ENCODE data around the gene DFFA.

Gene DFFA

GRCh38 chr1:10424651-10425050 lies 47.7 kb downstream of the DFFA start:
- peaks cover under 1% of the 10 kb centered on the region for H3K4me1 ChIP-seq (ENCODE audit: insufficient read depth, low read length, poor library complexity, severe bottlenecking)
- H3K36me3 ChIP-seq (ENCODE audit: insufficient read depth, low read length) = peaks cover 18% of the 10 kb centered on the region; the same call in 1 of the 2 replicates
- no peak for TF ChIP-seq EZH2phosphoT487 (IDR thresholded peaks at IDR 0.05; ENCODE audit: borderline replicate concordance)
- TF ChIP-seq, protein P1, sequence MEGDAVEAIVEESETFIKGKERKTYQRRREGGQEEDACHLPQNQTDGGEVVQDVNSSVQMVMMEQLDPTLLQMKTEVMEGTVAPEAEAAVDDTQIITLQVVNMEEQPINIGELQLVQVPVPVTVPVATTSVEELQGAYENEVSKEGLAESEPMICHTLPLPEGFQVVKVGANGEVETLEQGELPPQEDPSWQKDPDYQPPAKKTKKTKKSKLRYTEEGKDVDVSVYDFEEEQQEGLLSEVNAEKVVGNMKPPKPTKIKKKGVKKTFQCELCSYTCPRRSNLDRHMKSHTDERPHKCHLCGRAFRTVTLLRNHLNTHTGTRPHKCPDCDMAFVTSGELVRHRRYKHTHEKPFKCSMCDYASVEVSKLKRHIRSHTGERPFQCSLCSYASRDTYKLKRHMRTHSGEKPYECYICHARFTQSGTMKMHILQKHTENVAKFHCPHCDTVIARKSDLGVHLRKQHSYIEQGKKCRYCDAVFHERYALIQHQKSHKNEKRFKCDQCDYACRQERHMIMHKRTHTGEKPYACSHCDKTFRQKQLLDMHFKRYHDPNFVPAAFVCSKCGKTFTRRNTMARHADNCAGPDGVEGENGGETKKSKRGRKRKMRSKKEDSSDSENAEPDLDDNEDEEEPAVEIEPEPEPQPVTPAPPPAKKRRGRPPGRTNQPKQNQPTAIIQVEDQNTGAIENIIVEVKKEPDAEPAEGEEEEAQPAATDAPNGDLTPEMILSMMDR (conservative IDR thresholded peaks at IDR 0.05; ENCODE audit: low read length) = no peak
- H3F3A ChIP-seq (ENCODE audit: low read depth) = no peaks in the 10 kb centered on the region
- H3K9ac ChIP-seq (ENCODE audit: low read depth, low read length, poor library complexity, severe bottlenecking) = no peak overlapping the region
- H3K9me2 ChIP-seq (replicated peaks; ENCODE audit: low read depth, low read length) = no peaks in the 10 kb centered on the region
- H3K27me3 ChIP-seq (ENCODE audit: insufficient read depth, low read length, poor library complexity, severe bottlenecking) = no peaks in the 10 kb centered on the region
- H3K9me3 ChIP-seq (ENCODE audit: insufficient read depth, low read depth, low read length) = no peaks in the 10 kb centered on the region
- no peak overlapping the region for H3K4me2 ChIP-seq (ENCODE audit: low read depth, low read length, poor library complexity, severe bottlenecking)
- no peak overlapping the region for H2AFZ ChIP-seq (ENCODE audit: low read length)
- H3K4me3 ChIP-seq (ENCODE audit: low read length, poor library complexity, severe bottlenecking) = no peak overlapping the region
- no peaks in the 10 kb centered on the region for H4K20me1 ChIP-seq (ENCODE audit: insufficient read depth, low read length, poor library complexity, severe bottlenecking)
- no peaks in the 10 kb centered on the region for H3K79me2 ChIP-seq (ENCODE audit: insufficient read depth, low read length)

DNA sequence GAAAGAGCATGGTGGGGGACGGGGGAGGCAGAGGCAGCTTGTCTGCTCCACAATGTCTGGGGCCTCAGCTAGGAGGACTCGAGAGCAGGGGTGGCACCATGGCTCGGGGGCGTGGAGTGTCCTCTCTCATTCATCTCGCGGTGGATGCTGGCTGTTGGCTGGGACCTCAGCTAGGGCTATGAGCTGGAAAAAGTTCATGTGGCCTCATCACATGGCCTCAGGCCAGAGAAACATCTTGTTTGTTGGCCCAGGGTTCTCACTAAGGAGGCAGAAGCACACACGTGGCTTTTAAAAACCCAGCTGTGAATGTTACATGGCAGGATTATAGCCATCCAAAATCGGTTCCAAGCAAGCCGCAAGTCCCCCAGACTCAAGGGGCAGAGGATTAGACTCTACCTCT lies 48.3 kb downstream of the DFFA start:
- Histone ChIP-seq H3F3A (ENCODE audit: low read depth) (no peaks in the 10 kb centered on the region), H3K4me3 (ENCODE audit: low read length, poor library complexity, severe bottlenecking) (no peak overlapping the region), H3K9ac (ENCODE audit: low read depth, low read length, poor library complexity, severe bottlenecking) (no peak overlapping the region), H2AFZ (ENCODE audit: low read length) (no peak overlapping the region), H3K79me2 (ENCODE audit: insufficient read depth, low read length) (no peaks in the 10 kb centered on the region), H3K4me1 (ENCODE audit: insufficient read depth, low read length, poor library complexity, severe bottlenecking) (no peaks in the 10 kb centered on the region), H3K9me2 (replicated peaks; ENCODE audit: low read depth, low read length) (no peaks in the 10 kb centered on the region), H3K27me3 (ENCODE audit: insufficient read depth, low read length, poor library complexity, severe bottlenecking) (no peaks in the 10 kb centered on the region), H3K4me2 (ENCODE audit: low read depth, low read length, poor library complexity, severe bottlenecking) (no peak overlapping the region), H3K9me3 (ENCODE audit: insufficient read depth, low read depth, low read length) (no peaks in the 10 kb centered on the region), H4K20me1 (ENCODE audit: insufficient read depth, low read length, poor library complexity, severe bottlenecking) (no peaks in the 10 kb centered on the region), H3K36me3 (ENCODE audit: insufficient read depth, low read length) (peaks cover 24% of the 10 kb centered on the region; the same call in 1 of the 2 replicates)
- TF ChIP-seq, protein P1 (conservative IDR thresholded peaks at IDR 0.05; ENCODE audit: low read length) = no peak
- TF ChIP-seq EZH2phosphoT487 (IDR thresholded peaks at IDR 0.05; ENCODE audit: borderline replicate concordance) = no peak

GRCh38 chr1:10421637-10422036 lies 50.7 kb downstream of the DFFA start:
- H3K9ac ChIP-seq (ENCODE audit: low read depth, low read length, poor library complexity, severe bottlenecking) = no peak overlapping the region
- peaks cover 47% of the 10 kb centered on the region for H3K36me3 ChIP-seq (ENCODE audit: insufficient read depth, low read length)
- H3F3A ChIP-seq (ENCODE audit: low read depth) = no peaks in the 10 kb centered on the region
- H3K9me3 ChIP-seq (ENCODE audit: insufficient read depth, low read depth, low read length) = no peaks in the 10 kb centered on the region
- H3K79me2 ChIP-seq (ENCODE audit: insufficient read depth, low read length) = no peaks in the 10 kb centered on the region
- no peaks in the 10 kb centered on the region for H3K27me3 ChIP-seq (ENCODE audit: insufficient read depth, low read length, poor library complexity, severe bottlenecking)
- H3K4me2 ChIP-seq (ENCODE audit: low read depth, low read length, poor library complexity, severe bottlenecking) = no peak overlapping the region
- H2AFZ ChIP-seq (ENCODE audit: low read length) = no peak overlapping the region
- H3K4me3 ChIP-seq (ENCODE audit: low read length, poor library complexity, severe bottlenecking) = no peak overlapping the region
- no peaks in the 10 kb centered on the region for H3K4me1 ChIP-seq (ENCODE audit: insufficient read depth, low read length, poor library complexity, severe bottlenecking)
- TF ChIP-seq EZH2phosphoT487 (IDR thresholded peaks at IDR 0.05; ENCODE audit: borderline replicate concordance) = no peak
- TF ChIP-seq, protein P1 (conservative IDR thresholded peaks at IDR 0.05; ENCODE audit: low read length) = no peak
- no peaks in the 10 kb centered on the region for H3K9me2 ChIP-seq (replicated peaks; ENCODE audit: low read depth, low read length)
- H4K20me1 ChIP-seq (ENCODE audit: insufficient read depth, low read length, poor library complexity, severe bottlenecking) = no peaks in the 10 kb centered on the region
